Activated naive CD8-positive, alpha-beta T cell (primary cell): ENCODE measurements around the gene XPNPEP2.

ENCODE experiments used
- H3K27ac Mint-ChIP-seq: one replicate; pipeline ENCODE4 v1.8.0; 2021; ENCODE audit warnings: mixed read lengths
- H3K27me3 Mint-ChIP-seq: one replicate; pipeline ENCODE4 v1.8.0; 2021; ENCODE audit warnings: mixed read lengths
- H3K36me3 Mint-ChIP-seq: one replicate; pipeline ENCODE4 v1.8.0; 2021; ENCODE audit warnings: mixed read lengths
- H3K4me1 Mint-ChIP-seq: one replicate; pipeline ENCODE4 v1.8.0; 2021; ENCODE audit warnings: low read depth, mixed read lengths
- H3K4me3 Mint-ChIP-seq: one replicate; pipeline ENCODE4 v1.8.0; 2021; ENCODE audit warnings: mild to moderate bottlenecking, mixed read lengths
- H3K9me3 Mint-ChIP-seq: one replicate; pipeline ENCODE4 v1.8.0; 2021; ENCODE audit warnings: low read depth, mixed read lengths

Gene XPNPEP2

DNA sequence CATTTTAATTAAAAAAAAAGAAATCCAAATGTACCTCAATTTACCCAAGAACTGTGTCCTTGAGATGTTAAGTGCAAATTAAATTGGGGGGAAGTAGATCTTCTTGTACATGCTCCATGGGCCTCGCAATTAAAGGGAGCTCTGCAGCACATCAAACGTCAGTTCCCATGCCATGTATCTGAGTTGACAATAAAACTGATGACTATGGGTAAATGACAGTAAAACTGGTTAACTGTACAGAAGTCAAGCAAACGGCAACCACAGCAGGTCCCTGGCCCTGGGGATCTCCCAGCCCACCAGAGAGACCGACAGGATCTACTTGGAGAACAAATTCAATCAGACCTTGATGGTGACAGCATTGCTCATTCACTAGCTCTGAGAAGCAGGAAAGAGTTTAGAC, 32.8 kb upstream of the XPNPEP2 start:
- Mint-ChIP-seq H3K27me3 (no peaks in the 10 kb centered on the region), H3K36me3 (no peaks in the 10 kb centered on the region), H3K4me3 (no peak overlapping the region), H3K9me3 (no peaks in the 10 kb centered on the region), H3K4me1 (no peaks in the 10 kb centered on the region), H3K27ac (no peak overlapping the region)

DNA sequence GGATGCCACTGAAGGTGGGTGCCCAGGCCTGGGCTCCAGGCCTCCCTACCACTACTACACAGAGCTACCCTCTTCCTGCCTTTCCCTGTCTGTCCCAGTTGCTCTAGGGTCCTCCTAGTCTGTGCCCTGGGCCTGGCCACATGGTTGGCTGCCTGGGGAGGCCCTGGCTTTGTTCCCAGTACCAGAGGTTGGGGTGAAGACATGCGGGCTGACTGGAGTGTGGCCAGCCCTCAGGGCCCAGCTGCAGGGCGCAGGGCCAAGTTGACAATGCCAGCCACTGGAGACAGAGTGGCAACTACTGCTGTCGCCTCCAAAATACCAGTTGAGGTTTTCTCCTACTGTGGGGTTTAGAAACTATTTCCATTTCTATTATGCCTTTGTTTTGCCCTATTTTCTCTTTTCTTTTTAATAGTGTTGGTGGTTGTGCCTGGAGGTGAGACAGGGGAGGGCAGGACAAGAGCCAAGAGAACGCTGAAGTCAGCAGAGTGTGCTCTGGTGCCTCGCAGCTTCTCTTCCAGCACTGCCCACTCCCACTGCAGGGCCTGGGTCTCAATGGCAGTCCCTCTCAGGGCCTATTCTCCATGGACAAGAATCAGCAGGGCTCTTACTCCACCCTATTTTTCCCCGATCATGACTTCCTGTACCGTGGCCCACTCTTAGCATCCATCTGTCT, 32.2 kb upstream of the XPNPEP2 start:
- no peaks in the 10 kb centered on the region for H3K9me3 Mint-ChIP-seq
- H3K36me3 Mint-ChIP-seq: no peaks in the 10 kb centered on the region
- no peaks in the 10 kb centered on the region for H3K27me3 Mint-ChIP-seq
- H3K4me3 Mint-ChIP-seq: no peak overlapping the region
- H3K27ac Mint-ChIP-seq: no peak overlapping the region
- H3K4me1 Mint-ChIP-seq: no peaks in the 10 kb centered on the region

DNA sequence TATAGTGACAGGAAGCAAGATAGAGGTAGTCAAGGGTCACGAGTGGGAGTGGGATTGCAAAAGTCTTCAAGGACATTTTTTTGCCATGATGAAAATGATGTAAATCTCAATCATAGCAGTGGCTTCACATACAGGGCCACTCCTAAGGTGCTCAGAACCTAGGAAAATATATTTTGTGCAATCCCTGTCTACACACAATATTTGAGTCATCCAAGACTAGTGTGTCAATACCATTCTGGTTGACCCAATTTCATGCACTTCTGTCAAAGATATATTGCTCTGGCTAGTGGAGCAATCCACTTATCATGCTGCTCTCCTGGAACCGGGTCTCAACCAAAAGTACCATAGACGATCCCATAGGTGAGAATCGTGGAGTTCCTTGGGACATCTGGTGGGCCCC, 24.2 kb upstream of the XPNPEP2 start:
- H3K36me3 Mint-ChIP-seq: no peaks in the 10 kb centered on the region
- H3K4me1 Mint-ChIP-seq: no peaks in the 10 kb centered on the region
- H3K9me3 Mint-ChIP-seq: no peaks in the 10 kb centered on the region
- no peak overlapping the region for H3K4me3 Mint-ChIP-seq
- H3K27me3 Mint-ChIP-seq: no peaks in the 10 kb centered on the region
- H3K27ac Mint-ChIP-seq: no peak overlapping the region

DNA sequence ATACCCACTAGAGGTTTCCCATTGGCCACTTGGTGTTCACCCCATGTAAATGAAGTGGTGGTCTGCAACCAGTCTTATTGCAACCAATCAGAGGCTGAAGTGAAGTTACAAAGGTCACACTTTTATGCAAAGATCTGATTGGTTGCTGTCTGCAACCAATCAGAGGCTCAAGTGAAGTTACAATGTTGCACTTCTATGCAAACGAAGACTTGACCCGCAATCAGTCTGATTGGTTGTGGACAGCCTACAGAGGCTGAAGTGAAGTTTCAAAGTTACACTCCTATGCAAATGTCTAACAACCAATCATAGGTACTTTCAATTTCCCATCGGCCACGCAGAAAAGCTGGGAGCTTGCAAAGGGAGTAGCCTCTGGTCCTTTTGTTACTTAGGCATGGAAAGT, 22.3 kb upstream of the XPNPEP2 start:
- no peaks in the 10 kb centered on the region for H3K9me3 Mint-ChIP-seq
- H3K4me3 Mint-ChIP-seq: no peak overlapping the region
- no peaks in the 10 kb centered on the region for H3K27me3 Mint-ChIP-seq
- no peaks in the 10 kb centered on the region for H3K4me1 Mint-ChIP-seq
- H3K27ac Mint-ChIP-seq: no peak overlapping the region
- H3K36me3 Mint-ChIP-seq: no peaks in the 10 kb centered on the region

DNA sequence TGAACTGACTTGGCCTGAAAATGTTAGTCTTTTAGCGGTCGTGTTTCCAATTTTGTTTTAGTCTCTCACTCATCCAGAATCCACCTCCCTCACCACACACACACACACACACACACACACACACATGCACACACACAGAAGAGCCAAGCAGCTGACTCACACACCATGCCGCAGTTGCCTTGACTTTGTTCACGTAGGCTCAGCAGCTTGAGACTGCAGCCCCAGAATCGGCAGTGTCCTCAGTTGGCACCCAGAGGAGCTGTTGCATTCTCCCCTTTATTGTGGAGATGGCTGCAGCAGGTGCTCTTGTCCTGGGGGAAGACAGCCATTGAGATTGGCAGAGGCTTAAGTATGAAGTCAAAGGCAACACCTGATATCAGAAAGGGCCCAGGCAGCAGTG, 20.9 kb upstream of the XPNPEP2 start:
- H3K9me3 Mint-ChIP-seq: no peaks in the 10 kb centered on the region
- peaks cover 9% of the 10 kb centered on the region for H3K4me1 Mint-ChIP-seq
- H3K27ac Mint-ChIP-seq: no peak overlapping the region
- H3K36me3 Mint-ChIP-seq: no peaks in the 10 kb centered on the region
- no peak overlapping the region for H3K4me3 Mint-ChIP-seq
- H3K27me3 Mint-ChIP-seq: no peaks in the 10 kb centered on the region

DNA sequence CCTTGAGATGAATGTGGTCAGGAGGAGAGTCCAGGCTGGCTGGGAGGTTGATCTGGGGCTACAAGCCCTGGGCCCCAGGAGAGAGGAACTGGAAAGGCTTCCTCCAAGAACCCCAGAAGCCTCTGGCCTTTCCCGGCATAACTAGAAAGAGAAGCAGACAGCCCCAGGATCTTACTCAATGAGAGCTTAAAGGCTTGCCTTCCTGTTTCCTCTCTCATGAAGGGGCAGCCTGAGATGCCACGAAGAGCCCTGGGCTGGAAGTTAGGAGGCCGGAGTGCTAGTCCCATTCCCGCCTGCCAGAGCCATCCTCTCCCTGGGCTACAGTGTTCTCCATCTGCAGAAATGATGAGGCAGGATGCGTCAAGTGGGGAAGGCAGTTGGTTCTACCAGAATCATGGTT, 20.1 kb upstream of the XPNPEP2 start:
- no peaks in the 10 kb centered on the region for H3K27me3 Mint-ChIP-seq
- peaks cover 9% of the 10 kb centered on the region for H3K4me1 Mint-ChIP-seq
- H3K4me3 Mint-ChIP-seq: no peak overlapping the region
- H3K36me3 Mint-ChIP-seq: no peaks in the 10 kb centered on the region
- no peak overlapping the region for H3K27ac Mint-ChIP-seq
- H3K9me3 Mint-ChIP-seq: no peaks in the 10 kb centered on the region

DNA sequence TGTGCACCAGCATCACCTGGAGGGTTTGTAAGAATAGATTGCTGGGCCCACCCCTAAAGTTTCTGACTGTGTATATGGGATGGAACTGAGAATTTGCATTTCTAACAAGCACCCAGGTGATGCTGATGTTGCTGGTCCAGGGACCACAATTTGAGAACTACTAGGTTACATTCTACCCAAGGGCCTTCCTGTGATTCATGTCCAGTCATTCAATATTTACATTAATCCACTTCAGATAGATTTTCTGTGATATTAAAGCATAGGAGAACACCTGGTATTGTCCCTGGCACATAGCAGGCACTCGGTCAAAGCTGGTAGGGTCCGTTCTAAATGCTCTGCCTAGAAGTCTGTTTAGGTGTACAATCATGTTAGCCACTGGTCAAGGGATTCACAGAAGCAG, 19.5 kb upstream of the XPNPEP2 start:
- no peaks in the 10 kb centered on the region for H3K9me3 Mint-ChIP-seq
- no peak overlapping the region for H3K27ac Mint-ChIP-seq
- no peaks in the 10 kb centered on the region for H3K36me3 Mint-ChIP-seq
- peaks cover 10% of the 10 kb centered on the region for H3K4me1 Mint-ChIP-seq
- no peaks in the 10 kb centered on the region for H3K27me3 Mint-ChIP-seq
- H3K4me3 Mint-ChIP-seq: no peak overlapping the region

DNA sequence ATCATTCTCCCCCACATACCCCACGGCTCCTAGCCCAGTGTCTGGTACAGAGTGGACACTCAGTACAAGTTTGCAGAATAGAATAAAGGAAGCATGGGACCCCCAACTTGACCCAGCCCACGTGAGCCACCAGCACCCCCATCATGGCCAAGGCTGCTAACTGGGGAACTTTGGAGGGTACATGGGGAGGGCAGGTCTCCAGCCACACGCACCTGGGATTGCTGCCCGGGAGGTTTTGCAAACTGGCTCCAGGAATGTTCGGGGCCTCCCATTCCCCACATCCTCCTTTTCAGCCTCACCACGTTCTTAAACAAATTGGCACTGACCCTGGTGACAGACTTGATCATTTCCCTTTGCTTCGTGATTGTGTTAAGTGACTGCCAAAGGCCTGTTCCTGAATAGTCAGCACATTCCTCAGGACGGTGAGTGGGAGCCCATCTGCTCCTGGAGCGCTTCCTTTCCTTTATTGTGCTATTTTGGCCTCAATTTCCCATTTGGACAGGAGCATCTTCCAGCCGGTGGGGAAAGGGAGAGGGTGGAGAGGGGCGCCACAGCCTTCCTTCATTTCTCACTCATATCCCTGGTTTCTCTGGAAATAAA, 18.7 kb upstream of the XPNPEP2 start:
- no peaks in the 10 kb centered on the region for H3K36me3 Mint-ChIP-seq
- no peaks in the 10 kb centered on the region for H3K9me3 Mint-ChIP-seq
- H3K4me1 Mint-ChIP-seq: peaks cover 16% of the 10 kb centered on the region
- no peak overlapping the region for H3K27ac Mint-ChIP-seq
- no peaks in the 10 kb centered on the region for H3K27me3 Mint-ChIP-seq
- H3K4me3 Mint-ChIP-seq: no peak overlapping the region

DNA sequence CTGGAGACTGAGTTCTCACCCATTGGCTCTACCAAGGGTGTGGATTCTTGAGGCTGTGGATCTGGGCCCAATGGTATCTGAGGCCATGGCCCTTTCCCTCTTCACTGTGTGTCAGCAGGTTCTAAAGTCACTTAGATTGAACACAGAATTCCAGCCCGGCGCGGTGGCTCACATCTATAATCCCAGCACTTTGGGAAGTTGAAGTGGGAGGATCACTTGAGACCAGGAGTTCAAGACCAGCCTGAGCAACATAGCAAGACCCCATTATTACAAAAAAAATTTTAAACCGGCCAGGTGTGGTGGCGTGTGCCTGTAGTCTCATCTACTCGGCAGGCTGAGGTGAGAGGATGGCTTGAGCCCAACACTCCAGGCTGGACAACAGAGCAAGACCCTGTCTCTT, 18.0 kb upstream of the XPNPEP2 start:
- H3K4me3 Mint-ChIP-seq: no peak overlapping the region

DNA sequence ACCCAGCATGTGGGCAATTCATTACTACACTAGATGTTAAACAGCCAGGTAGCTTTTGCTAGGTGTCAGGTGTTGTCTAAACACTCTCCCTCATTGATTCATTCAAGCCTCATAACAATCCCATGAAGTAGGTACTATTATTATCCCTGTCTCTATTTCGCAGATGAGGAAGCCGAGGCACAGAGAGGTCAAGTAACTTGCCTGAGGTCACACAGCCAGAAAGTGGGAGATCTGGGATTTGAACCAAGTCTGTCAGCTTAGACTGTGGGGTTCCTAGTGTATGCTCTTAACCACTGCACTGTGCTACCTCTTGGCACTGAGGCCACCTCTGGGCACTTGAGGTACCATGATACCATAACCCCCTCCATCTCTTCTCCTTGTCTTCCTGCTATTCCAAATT, 17.4 kb upstream of the XPNPEP2 start:
- no peak overlapping the region for H3K27ac Mint-ChIP-seq
- peaks cover 19% of the 10 kb centered on the region for H3K4me1 Mint-ChIP-seq
- no peaks in the 10 kb centered on the region for H3K36me3 Mint-ChIP-seq
- no peak overlapping the region for H3K4me3 Mint-ChIP-seq
- no peaks in the 10 kb centered on the region for H3K9me3 Mint-ChIP-seq
- no peaks in the 10 kb centered on the region for H3K27me3 Mint-ChIP-seq

More for the DNA sequence above, 18.0 kb upstream of the XPNPEP2 start:
- Mint-ChIP-seq H3K27me3 (no peaks in the 10 kb centered on the region), H3K36me3 (no peaks in the 10 kb centered on the region), H3K9me3 (no peaks in the 10 kb centered on the region), H3K4me1 (peaks cover 16% of the 10 kb centered on the region), H3K27ac (no peak overlapping the region)

DNA sequence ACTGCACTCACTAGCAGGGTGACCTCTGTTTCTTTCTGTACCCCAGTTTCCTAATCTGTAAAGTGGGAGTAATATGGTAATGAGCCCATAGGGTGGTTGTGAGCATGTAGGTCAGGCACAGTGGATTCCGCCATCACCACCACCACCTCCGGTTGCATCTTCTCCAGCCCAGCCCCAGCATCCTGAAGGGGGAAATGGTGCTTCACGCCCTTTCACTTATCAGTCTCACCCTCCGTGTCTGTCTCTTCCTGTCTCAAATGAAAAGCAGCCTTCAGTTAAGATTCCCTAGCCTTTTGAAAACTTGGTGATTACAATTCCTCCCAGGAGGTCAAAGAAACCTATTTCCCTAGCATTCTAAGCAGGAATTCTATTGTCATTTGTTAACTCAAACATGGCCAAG, 16.9 kb upstream of the XPNPEP2 start:
- Mint-ChIP-seq H3K27me3 (no peaks in the 10 kb centered on the region), H3K9me3 (no peaks in the 10 kb centered on the region), H3K4me3 (no peak overlapping the region), H3K27ac (no peak overlapping the region), H3K4me1 (peaks cover 21% of the 10 kb centered on the region), H3K36me3 (no peaks in the 10 kb centered on the region)

DNA sequence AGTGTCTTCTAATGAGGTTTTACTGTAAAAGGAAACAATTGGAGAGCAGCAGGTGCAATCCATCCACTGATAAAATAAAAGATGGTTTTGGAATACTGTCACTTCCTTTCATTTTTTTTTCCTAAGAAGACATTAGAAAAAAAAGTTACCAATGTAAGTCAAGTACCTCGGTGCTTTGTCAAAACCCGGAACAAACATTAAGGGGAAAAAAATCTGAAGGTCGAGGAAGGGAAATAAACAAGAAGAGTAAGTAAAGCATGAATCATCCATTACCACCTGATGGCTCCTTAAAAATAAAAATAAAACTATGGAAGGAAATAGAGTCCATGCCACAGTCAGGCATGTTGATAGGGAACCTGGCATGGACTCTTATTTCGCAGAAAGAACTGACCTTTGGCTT, 15.3 kb upstream of the XPNPEP2 start:
- Mint-ChIP-seq H3K36me3 (no peaks in the 10 kb centered on the region), H3K27ac (no peak overlapping the region), H3K27me3 (no peaks in the 10 kb centered on the region), H3K4me1 (peaks cover 24% of the 10 kb centered on the region), H3K4me3 (no peak overlapping the region), H3K9me3 (no peaks in the 10 kb centered on the region)

DNA sequence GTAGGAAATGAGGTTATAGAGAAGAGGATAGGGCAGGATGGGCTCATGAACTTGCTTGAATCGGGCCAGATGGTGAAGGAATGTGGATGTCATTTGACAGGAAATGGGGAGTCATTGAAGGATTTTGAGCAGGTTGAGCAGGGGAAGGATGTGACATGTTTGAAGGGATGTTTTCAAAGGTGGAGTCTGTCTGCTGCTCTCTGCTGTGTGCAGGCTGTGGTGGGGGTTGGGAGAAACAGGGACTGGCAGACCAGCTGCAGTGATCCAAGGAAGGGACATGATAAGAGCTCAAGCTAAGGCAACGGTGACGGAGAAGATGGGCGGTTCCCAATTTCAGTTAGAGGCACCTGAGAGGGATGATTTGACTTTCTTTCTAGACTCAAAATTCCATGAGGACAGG, 14.0 kb upstream of the XPNPEP2 start:
- Mint-ChIP-seq H3K4me3 (no peak overlapping the region), H3K27ac (no peak overlapping the region), H3K4me1 (peaks cover 30% of the 10 kb centered on the region), H3K36me3 (no peaks in the 10 kb centered on the region), H3K9me3 (no peaks in the 10 kb centered on the region), H3K27me3 (no peaks in the 10 kb centered on the region)

DNA sequence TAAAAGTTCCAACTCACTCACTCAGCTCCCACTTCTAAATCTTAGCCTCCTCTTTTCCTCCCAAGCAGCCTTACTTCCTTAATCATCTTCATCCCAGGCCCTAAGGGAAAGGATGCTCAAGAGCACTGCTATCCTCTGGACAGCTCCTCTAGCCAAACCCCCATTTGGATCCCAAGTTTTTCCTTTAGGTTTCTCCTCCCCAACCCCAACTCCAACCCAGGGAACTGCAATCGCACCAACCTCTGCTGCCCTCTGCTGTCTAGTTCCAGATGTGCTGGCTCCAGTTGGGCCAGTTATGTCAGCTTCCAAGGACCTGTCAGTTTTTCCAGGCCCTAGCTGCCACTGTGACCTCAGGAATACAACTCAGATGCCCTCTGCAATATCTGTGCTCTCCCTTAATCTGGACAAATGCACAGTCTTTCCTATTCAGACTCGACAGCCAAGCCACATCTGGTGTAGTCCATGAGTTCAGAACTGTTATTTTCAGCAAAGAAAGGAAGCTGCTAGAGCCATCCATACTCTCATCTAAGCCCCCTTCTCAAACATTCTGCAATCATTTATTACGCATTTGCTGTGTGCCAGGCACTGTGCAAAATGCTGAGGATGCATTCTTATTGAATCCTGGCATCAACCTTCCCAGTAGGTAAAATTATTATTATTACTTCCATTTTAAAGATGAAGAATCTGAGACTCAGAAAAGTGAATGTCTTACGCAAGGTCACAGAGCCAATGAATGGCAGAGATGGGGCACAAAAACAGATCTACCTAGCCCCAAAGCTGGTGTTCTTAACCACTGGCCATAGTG, 12.3 kb upstream of the XPNPEP2 start:
- no peaks in the 10 kb centered on the region for H3K27me3 Mint-ChIP-seq
- H3K4me3 Mint-ChIP-seq: no peak overlapping the region
- peaks cover 43% of the 10 kb centered on the region for H3K4me1 Mint-ChIP-seq
- H3K9me3 Mint-ChIP-seq: no peaks in the 10 kb centered on the region
- H3K27ac Mint-ChIP-seq: no peak overlapping the region
- H3K36me3 Mint-ChIP-seq: no peaks in the 10 kb centered on the region

DNA sequence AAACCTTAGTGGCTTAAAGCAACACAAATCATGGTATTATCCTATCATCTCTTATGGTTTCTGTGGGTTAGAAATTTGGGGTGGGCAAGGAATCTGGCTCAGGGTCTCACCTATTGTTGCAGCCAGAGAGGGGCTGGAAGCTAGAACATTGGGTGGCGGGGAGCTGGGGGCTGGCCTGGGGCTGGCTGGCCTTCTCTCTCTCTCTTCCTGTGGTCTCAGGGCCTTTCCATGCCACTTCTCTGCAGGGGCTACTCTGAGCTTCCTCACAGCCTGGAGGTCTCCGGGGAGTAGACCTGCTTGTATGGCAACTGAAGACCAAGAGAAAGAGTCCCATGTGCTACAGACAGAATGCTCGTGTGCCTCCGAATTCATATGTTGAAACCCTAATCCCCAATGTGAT, 10.7 kb upstream of the XPNPEP2 start:
- Mint-ChIP-seq H3K36me3 (no peaks in the 10 kb centered on the region), H3K27ac (no peak overlapping the region), H3K4me3 (no peak overlapping the region), H3K27me3 (no peaks in the 10 kb centered on the region), H3K9me3 (no peaks in the 10 kb centered on the region), H3K4me1 (peaks cover 37% of the 10 kb centered on the region)
